GM12875 (cell line): Measurements from ENCODE around the gene PFKFB4.

Source experiments
- H3K4me3 ChIP-seq: one replicate; pipeline ENCODE4 v1.5.1; 2011; ENCODE audit warnings: low read depth, low read length, control low read depth
- CTCF ChIP-seq: IDR thresholded peaks from 2 replicates; pipeline ENCODE4 v1.5.1; 2011; ENCODE audit warnings: low read depth, mild to moderate bottlenecking, control low read depth, inconsistent platforms, low read length, moderate library complexity, borderline replicate concordance; ENCODE audit not compliant: insufficient read depth

PFKFB4 gene

GRCh38 chr3:48504051-48504946 lies 52.3 kb downstream of the PFKFB4 start, which contains the start of gene SHISA5:
TSS of gene SHISA5 (minus strand) at chr3:48504174. CDS start at chr3:48504094, 80 bp downstream.
- peak within 1 kb of the TSS; percentile 64 for H3K4me3 ChIP-seq
- no peak for TF ChIP-seq CTCF

GRCh38 chr3:48503401-48504050 lies 53.1 kb downstream of the PFKFB4 start:
- TF ChIP-seq CTCF, result no peak

GRCh38 chr3:48502728-48503168 lies 53.9 kb downstream of the PFKFB4 start:
- H3K4me3 ChIP-seq, result no peak overlapping the region
- no peak for TF ChIP-seq CTCF

More at GRCh38 chr3:48503401-48504050, 53.1 kb downstream of the PFKFB4 start:
- H3K4me3 ChIP-seq, result peak overlapping the region; percentile 64

GRCh38 chr3:48502121-48502520 lies 54.5 kb downstream of the PFKFB4 start:
- no peak for TF ChIP-seq CTCF
- no peak overlapping the region for H3K4me3 ChIP-seq

GRCh38 chr3:48501196-48501595 lies 55.4 kb downstream of the PFKFB4 start:
- TF ChIP-seq CTCF, result no peak
- H3K4me3 ChIP-seq, result no peak overlapping the region

GRCh38 chr3:48500656-48501055 lies 55.9 kb downstream of the PFKFB4 start:
- no peak for TF ChIP-seq CTCF
- H3K4me3 ChIP-seq, result no peak overlapping the region
